ENCODE data around the gene PAPLN. TPM values are rescaled to one million over a fixed set of nuclear protein-coding genes. Genes with fewer than 3 reads are reported as not detected.

The PAPLN gene
- total and polyA plus RNA-seq, 2 donors from 2014 or later = 19.1 to 132 TPM

DNA sequence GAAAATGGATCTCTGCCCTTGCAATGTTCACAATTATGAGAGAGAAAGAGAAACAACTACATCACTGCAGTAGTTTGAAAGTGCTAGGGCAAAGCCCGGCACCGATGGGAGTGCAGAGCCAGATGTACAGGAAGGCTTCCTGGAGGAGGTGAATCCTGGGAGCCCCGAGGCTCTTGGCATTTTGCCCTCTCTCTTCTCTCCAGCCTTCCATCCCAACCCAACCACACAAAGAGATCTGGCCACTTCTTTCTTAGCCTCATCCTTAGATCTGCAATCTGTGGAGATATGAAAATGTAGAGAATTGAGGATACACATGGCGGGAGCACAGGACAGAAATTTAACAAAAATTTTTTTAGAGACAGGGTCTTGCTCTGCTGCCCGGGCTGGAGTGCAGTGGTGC lies 3.3 kb upstream of the PAPLN start:
- Histone ChIP-seq H3K27ac (ENCODE audit: low read depth in 2 of 2, low read length in 2 of 2) (no peak overlapping the region), H3K4me3 (ENCODE audit: low read length in 3 of 3) (no peak overlapping the region), H3K4me1 (ENCODE audit: control insufficient read depth in 2 of 3, insufficient read depth in 2 of 3, low read depth in 1 of 3, low read length in 3 of 3) (peaks cover 0 to 26% (median 18%) of the 10 kb centered on the region in 3 donors), H3K9ac (ENCODE audit: low read length in 3 of 3) (no peak overlapping the region), H3K36me3 (ENCODE audit: control insufficient read depth in 2 of 3, insufficient read depth in 3 of 3, low read length in 3 of 3) (no peaks in the 10 kb centered on the region), H3K9me3 (ENCODE audit: control insufficient read depth in 2 of 3, insufficient read depth in 1 of 3, low read length in 3 of 3) (no peaks in the 10 kb centered on the region), H3K27me3 (ENCODE audit: control insufficient read depth, insufficient read depth, low read length) (peaks cover 6% of the 10 kb centered on the region)
- TF ChIP-seq, protein P1, sequence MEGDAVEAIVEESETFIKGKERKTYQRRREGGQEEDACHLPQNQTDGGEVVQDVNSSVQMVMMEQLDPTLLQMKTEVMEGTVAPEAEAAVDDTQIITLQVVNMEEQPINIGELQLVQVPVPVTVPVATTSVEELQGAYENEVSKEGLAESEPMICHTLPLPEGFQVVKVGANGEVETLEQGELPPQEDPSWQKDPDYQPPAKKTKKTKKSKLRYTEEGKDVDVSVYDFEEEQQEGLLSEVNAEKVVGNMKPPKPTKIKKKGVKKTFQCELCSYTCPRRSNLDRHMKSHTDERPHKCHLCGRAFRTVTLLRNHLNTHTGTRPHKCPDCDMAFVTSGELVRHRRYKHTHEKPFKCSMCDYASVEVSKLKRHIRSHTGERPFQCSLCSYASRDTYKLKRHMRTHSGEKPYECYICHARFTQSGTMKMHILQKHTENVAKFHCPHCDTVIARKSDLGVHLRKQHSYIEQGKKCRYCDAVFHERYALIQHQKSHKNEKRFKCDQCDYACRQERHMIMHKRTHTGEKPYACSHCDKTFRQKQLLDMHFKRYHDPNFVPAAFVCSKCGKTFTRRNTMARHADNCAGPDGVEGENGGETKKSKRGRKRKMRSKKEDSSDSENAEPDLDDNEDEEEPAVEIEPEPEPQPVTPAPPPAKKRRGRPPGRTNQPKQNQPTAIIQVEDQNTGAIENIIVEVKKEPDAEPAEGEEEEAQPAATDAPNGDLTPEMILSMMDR (IDR thresholded peaks at IDR 0.05; ENCODE audit: borderline replicate concordance, extremely low read depth, insufficient read depth) = no peak
- DNase-seq (no peak), FAIRE-seq (no peak)
- intact Hi-C loops (cut with DNase I) = no loop called here

DNA sequence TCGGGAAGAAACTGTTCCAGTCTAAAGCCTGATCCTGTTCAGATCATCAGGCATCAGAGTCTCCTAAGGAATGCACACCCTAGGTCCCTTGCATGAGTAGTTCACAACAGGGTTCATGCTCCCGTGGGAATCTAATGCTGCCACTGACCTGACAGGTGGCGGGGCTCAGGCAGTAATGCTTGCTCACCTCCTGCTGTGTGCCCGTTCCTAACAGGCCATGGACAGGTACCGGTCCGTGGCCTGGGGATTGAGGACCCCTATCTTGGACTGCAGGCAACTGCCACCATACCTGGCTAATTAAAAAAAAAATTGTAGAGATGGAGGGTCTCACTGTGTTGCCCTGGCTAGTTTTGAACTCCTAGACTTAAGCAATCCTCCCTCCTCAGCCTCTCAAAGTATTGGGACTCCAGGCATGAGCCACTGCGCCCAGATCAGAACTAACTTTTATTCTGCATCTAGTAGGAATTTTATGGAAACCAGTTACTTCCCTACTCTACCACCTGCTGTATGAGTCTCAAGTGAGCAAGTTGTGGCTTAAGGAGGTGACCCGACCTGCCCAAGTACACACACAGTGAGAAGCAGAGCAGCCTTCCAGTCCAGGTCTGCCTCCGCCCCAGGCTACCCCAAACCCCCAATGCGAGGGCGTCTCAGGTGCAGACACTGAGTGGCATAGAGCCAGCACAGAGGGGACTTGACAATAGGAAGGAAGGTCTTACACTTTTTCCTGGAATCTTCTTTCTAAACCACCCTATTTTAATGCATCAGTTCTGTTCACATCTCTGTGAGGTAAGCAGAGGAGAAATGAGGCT lies 2.5 kb upstream of the PAPLN start:
- intact Hi-C loops (cut with DNase I) = no loop called here
- Histone ChIP-seq H3K9ac (ENCODE audit: low read length in 3 of 3) (no peak overlapping the region), H3K27me3 (ENCODE audit: control insufficient read depth, insufficient read depth, low read length) (peaks cover 6% of the 10 kb centered on the region)

DNA sequence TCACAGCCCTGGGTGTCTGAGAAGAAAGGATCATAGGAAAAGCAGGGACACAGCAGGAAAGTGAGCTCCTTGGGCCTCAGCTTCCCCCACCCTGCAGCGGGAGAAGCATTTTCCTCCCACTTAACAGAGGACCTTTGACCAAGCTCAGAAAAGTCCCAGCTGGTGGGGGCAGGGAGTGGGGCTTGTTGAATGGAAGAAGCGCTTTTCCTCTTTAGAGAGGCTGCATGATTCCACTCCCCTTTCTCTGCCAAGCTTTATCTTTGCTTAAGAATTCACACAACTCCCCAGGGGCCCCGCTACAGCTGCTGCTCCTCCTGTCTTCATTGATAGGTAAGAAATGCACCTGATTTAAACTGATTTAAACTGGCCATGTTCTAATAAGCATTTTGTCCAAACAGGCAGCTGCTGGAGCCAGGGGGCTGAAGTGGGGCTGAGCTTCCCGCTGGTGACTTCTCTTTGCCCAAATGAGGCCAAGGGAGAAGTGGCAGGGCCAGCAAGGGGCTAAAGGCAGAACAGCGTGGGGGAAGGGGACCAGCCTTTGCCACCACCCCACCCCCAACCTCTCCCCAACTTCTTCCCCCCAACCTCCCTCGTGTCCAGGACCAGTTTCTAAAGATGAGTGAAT lies 1.7 kb upstream of the PAPLN start:
- Histone ChIP-seq H3K36me3 (ENCODE audit: control insufficient read depth in 2 of 3, insufficient read depth in 3 of 3, low read length in 3 of 3) (no peaks in the 10 kb centered on the region), H3K9me3 (ENCODE audit: control insufficient read depth in 2 of 3, insufficient read depth in 1 of 3, low read length in 3 of 3) (no peaks in the 10 kb centered on the region), H3K27ac (ENCODE audit: low read depth in 2 of 2, low read length in 2 of 2) (peak overlapping the region; percentile 42 to 54), H3K9ac (ENCODE audit: low read length in 3 of 3) (peak overlapping the region in 1 of 3 donors; percentile 26), H3K27me3 (ENCODE audit: control insufficient read depth, insufficient read depth, low read length) (peaks cover 6% of the 10 kb centered on the region), H3K4me1 (ENCODE audit: control insufficient read depth in 2 of 3, insufficient read depth in 2 of 3, low read depth in 1 of 3, low read length in 3 of 3) (peaks cover 0 to 31% (median 15%) of the 10 kb centered on the region in 3 donors), H3K4me3 (ENCODE audit: low read length in 3 of 3) (no peak overlapping the region)
- FAIRE-seq (no peak), DNase-seq (peak in 3 of 5 donors; percentile 73 to 93 (median 80))
- TF ChIP-seq, protein P1 (IDR thresholded peaks at IDR 0.05; ENCODE audit: borderline replicate concordance, extremely low read depth, insufficient read depth) = no peak
- intact Hi-C loops (cut with DNase I) = no loop called here

More for the DNA sequence above, 2.5 kb upstream of the PAPLN start:
- DNase-seq (peak in 1 of 5 donors; percentile 14), FAIRE-seq (no peak)
- H3K27ac ChIP-seq (ENCODE audit: low read depth in 2 of 2, low read length in 2 of 2) = peak overlapping the region; percentile 42 to 54
- no peak overlapping the region for H3K4me3 ChIP-seq (ENCODE audit: low read length in 3 of 3)
- peaks cover 0 to 26% (median 15%) of the 10 kb centered on the region in 3 donors for H3K4me1 ChIP-seq (ENCODE audit: control insufficient read depth in 2 of 3, insufficient read depth in 2 of 3, low read depth in 1 of 3, low read length in 3 of 3)
- TF ChIP-seq, protein P1 (IDR thresholded peaks at IDR 0.05; ENCODE audit: borderline replicate concordance, extremely low read depth, insufficient read depth) = no peak
- H3K9me3 ChIP-seq (ENCODE audit: control insufficient read depth in 2 of 3, insufficient read depth in 1 of 3, low read length in 3 of 3) = no peaks in the 10 kb centered on the region
- no peaks in the 10 kb centered on the region for H3K36me3 ChIP-seq (ENCODE audit: control insufficient read depth in 2 of 3, insufficient read depth in 3 of 3, low read length in 3 of 3)

Measured in kidney (tissue), 14 donors.